ENCODE measurements around the gene SLC2A2.

Gene SLC2A2

GRCh38 chr3:171028779-171029232 lies 2.3 kb upstream of the SLC2A2 start:
- no peak for DNase-seq (ENCODE audit: low read depth in 2 of 2)

GRCh38 chr3:171028025-171028778 lies 1.7 kb upstream of the SLC2A2 start:
- DNase-seq (ENCODE audit: low read depth in 2 of 2) = peak in 1 of 2 donors; percentile 12

GRCh38 chr3:171023566-171023965 lies 3.0 kb downstream of the SLC2A2 start:
- no peak for DNase-seq (ENCODE audit: low read depth in 2 of 2)

GRCh38 chr3:171021377-171021776 lies 5.1 kb downstream of the SLC2A2 start:
- no peak for DNase-seq (ENCODE audit: low read depth in 2 of 2)

- no peak for DNase-seq (ENCODE audit: low read depth in 2 of 2)
Measured at GRCh38 chr3:171018156-171018935, 8.2 kb downstream of the SLC2A2 start.

- DNase-seq (ENCODE audit: low read depth in 2 of 2) = no peak
Measured at GRCh38 chr3:171013822-171014748, 12.4 kb downstream of the SLC2A2 start.

- no peak for DNase-seq (ENCODE audit: low read depth in 2 of 2)
Measured at GRCh38 chr3:171011873-171012336, 14.6 kb downstream of the SLC2A2 start.

- no peak for DNase-seq (ENCODE audit: low read depth in 2 of 2)
Measured at GRCh38 chr3:171011109-171011872, 15.2 kb downstream of the SLC2A2 start.

GRCh38 chr3:171007316-171007715 lies 19.2 kb downstream of the SLC2A2 start:
- DNase-seq (ENCODE audit: low read depth in 2 of 2) = no peak

- no peak for DNase-seq (ENCODE audit: low read depth in 2 of 2)
Measured at GRCh38 chr3:171005648-171006047, 20.9 kb downstream of the SLC2A2 start.

- no peak for DNase-seq (ENCODE audit: low read depth in 2 of 2)
Measured at GRCh38 chr3:171001957-171002694, 24.4 kb downstream of the SLC2A2 start.

GRCh38 chr3:171001250-171001893 lies 25.1 kb downstream of the SLC2A2 start:
- no peak for DNase-seq (ENCODE audit: low read depth in 2 of 2)

GRCh38 chr3:171000281-171000680 lies 26.2 kb downstream of the SLC2A2 start:
- DNase-seq (ENCODE audit: low read depth in 2 of 2) = no peak

GRCh38 chr3:170999737-171000242 lies 26.7 kb downstream of the SLC2A2 start:
- DNase-seq (ENCODE audit: low read depth in 2 of 2) = no peak

- no peak for DNase-seq (ENCODE audit: low read depth in 2 of 2)
Measured at GRCh38 chr3:170997961-170998913, 28.3 kb downstream of the SLC2A2 start.

GRCh38 chr3:170992854-170993253 lies 33.7 kb downstream of the SLC2A2 start:
- no peak for DNase-seq (ENCODE audit: low read depth in 2 of 2)

- no peak for DNase-seq (ENCODE audit: low read depth in 2 of 2)
Measured at GRCh38 chr3:170991664-170992063, 34.9 kb downstream of the SLC2A2 start.

- no peak for DNase-seq (ENCODE audit: low read depth in 2 of 2)
Measured at GRCh38 chr3:170989100-170989648, 37.3 kb downstream of the SLC2A2 start.
